Brain pericyte (primary cell): Measurements from ENCODE around the gene FGF2.
"Not testable (repeated sequence)": the region's sequence is repeated elsewhere in the genome, so short reads cannot be mapped to it uniquely, and the experiment has no call there.

Experiments used
- DNase-seq: peaks from one replicate; pipeline ENCODE4 v3.0.0-alpha.2; 2012; ENCODE audit warnings: low read depth, low spot score

FGF2 gene

GRCh38 chr4:122845760-122846159 lies 19.1 kb downstream of the FGF2 start:
- no peak for DNase-seq

DNA sequence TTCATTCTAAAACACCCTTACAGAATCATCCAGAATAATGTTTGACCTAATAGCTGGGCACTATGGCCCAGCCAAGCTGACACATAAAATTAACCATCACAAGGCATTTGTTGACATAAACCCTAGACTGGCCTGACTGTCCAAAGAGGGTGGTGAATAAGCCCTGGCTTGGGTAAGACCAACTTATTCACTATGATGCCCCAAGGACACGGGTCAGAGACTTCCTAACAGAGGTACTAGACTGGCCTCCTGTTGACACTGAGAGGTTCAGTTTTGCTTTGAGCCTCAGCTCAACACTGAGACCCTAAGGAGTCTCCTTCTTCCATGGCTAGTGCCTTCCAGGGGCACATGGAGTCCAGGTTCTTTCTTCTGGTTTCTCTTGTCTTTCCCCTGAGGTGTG lies 21.3 kb downstream of the FGF2 start:
- DNase-seq: no peak

DNA sequence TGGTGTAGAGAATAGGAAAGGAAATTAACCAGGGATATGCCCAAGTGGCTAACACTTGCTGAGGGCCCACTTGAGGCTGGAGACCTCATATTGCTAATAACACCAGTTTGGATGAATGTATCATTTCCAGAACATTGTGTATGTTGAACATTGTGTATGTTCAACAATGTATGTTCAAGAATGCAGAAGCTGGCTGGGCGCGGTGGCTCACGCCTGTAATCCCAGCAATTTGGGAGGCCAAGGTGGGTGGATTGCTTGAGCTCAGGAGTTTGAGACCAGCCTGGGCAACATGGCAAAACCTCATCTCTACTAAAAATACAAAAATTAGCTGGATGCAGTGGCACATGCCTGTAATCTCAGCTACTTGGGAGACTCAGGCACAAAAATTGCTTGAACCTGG lies 23.2 kb downstream of the FGF2 start:
- not testable (repeated sequence) for DNase-seq

DNA sequence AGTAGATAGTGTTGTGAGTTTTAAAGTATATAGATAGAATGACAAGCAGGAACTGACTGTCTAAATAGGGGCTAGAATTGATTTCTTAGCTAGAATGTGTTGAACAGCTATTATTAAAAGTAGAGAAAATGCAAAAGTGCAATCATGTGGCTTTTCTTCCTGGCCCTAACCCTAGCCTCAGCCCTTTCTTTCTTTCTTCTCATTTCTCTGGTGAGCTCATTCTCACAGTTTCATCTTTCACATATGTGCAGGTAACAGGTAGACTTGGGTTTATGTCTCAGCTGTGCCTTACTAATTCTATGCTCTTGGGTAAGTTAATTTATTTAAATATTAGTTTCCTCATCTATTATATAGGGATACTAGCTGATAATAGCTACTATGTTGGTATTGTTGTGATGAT lies 24.9 kb downstream of the FGF2 start:
- DNase-seq: no peak

DNA sequence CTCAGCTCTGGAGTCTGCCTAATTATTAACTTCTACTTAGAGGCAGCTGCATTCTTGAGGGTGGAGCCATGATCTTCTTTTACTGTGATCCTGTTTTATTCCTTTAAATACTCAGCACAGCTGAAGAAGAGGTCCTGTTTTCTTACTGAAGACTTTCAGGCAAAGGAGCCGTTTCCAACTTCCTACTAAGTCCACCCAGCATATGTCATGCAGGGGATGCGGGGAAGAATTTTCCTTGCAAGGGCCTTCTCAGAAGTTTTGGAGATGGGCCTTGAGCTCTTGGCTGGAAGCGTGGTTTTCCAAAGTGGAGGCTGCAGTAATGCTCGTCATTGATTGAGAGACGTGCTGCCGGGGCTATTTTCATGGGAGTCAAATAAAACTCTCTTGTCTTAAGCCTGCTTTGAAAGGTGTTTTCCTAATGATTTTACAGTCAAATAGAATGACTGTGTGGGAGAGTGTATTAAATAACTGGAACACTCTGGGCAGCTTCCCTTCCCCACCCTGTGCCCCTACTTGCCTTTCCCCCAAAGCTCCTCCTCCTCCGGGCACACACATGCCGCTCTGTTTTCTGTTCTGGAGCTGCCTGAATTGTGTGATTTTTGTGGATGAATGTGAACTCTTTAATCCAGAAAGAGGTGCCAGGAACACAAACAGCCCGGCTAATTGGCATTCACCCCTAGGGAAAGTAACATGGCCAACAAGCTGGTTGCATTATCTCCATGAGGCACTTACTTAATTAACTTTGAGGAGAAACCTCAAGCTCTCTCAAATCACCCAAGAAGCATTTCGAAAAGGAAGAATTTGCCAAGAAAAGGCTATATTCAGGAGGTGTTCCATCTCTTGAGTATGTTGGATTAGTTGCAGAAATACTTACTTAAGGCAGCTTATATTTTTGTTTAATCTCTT lies 28.1 kb downstream of the FGF2 start:
- no peak for DNase-seq

- no peak for DNase-seq
These were observed 28.8 kb downstream of the FGF2 start for GRCh38 chr4:122855353-122855890.

GRCh38 chr4:122857160-122857559 lies 30.5 kb downstream of the FGF2 start:
- no peak for DNase-seq

DNA sequence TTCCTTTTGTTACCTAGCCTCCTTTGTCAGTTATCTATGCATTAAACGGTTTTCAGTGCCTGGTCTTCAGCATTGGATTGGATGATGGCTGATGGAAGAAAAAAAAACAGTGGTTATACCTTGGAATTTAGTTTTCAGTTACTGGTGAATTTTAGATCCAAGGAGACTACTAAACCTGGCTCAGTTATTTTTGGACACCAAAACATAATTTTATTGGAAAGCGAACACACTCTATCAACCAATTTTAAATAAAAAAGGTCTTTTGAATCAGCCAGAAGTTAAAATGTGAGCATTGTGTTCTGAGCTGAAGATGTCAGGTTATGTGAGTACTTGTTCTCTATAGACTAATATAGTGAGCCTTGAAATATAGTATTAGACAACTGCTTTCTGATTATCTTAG lies 32.1 kb downstream of the FGF2 start:
- no peak for DNase-seq

GRCh38 chr4:122861172-122861943 lies 34.7 kb downstream of the FGF2 start:
- no peak for DNase-seq

GRCh38 chr4:122863639-122864038 lies 37.0 kb downstream of the FGF2 start:
- DNase-seq: no peak

DNA sequence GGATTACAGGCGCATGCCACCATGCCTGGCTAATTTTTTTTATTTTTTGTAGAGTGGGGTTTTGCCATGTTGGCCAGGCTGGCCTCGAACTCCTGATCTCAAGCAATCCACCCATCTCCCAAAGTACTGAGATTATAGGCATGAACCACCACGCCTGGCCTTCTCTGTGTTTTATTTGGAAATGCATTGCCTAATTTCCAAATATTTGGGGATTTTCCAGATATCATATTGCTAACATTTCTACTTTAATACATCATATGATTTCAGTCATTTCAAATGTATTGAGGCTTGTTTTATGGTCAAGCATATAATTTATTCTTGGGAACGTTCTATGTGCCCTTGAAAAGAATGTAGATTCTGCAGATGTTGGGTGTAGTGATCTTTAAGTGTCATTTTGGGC lies 38.8 kb downstream of the FGF2 start:
- DNase-seq: no peak

- DNase-seq: not testable (repeated sequence)
These were observed 41.6 kb downstream of the FGF2 start for GRCh38 chr4:122868235-122868634.

DNA sequence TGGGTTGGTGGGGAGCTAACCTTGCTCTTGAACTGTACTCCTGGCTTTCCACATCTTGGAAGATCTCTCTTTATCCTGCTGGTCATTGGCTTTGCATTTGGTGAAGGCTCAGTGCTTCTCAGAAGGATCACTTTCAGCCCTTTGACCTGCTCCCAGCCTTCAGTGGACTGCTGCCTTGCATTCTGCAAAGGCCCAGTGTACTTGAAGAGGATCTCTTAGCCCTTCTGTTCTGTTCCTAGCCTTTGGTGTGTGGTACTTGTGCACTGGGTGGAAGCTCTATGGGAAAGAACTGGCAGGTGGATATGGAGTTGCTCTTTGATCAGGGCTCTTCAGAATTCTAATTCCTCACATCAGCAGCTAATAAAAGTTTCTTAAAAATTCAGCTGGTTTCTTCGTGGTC lies 46.5 kb downstream of the FGF2 start:
- no peak for DNase-seq

GRCh38 chr4:122873821-122874593 lies 47.4 kb downstream of the FGF2 start:
- DNase-seq: no peak

DNA sequence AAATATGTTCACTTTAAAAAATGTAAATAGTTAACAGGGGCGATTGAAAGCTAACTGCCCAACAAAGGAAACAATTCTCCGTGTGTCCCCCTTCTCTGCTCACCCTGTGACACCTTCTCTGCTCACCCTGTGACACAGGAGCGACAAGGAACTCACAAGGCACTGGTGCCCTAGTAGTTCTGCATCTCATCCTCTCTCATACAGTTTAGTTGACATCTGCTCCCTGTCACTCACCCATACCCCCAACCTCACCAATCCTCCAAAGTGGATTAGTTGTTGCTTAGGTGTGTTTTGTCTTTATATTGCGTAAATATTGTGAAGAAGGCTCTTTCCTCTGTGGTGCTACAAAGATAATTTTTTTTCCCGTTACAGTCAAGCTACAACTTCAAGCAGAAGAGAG lies 49.3 kb downstream of the FGF2 start:
- no peak for DNase-seq

DNA sequence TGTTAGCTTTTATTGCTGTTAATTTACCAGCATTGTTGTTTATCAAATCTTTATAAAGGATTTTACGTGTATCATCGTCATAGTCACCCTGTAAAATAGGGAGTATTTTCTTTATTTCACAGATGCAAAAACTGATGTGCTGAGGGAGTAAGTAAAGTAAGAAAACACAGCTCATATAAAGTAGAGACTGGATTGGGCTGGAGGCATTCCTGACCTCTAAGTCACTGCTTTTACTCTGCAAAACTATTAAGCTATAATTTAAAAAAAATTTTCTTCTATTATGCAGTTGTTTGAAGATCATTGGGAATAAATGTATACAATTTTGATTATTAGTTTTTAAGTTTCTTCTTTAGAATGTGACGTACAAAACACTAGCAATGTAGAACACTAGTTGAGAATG lies 49.8 kb downstream of the FGF2 start:
- no peak for DNase-seq

- no peak for DNase-seq
These were observed 52.4 kb downstream of the FGF2 start for GRCh38 chr4:122879001-122879400.

- no peak for DNase-seq
These were observed 56.5 kb downstream of the FGF2 start for GRCh38 chr4:122882857-122883735.

- DNase-seq: no peak
These were observed 57.9 kb downstream of the FGF2 start for GRCh38 chr4:122884499-122884898.

GRCh38 chr4:122889726-122890125 lies 63.1 kb downstream of the FGF2 start:
- DNase-seq: no peak
